Mononuclear cell (primary cell): ENCODE data around the gene GRIA4. TPM values are rescaled to one million over a fixed set of nuclear protein-coding genes. Genes with fewer than 3 reads are reported as not detected.
"Not testable (repeated sequence)": the region's sequence is repeated elsewhere in the genome, so short reads cannot be mapped to it uniquely, and the experiment has no call there.

ENCODE experiments used
- H3K27me3 ChIP-seq: 2 replicates; pipeline ENCODE4 v1.6.0; 2011; ENCODE audit warnings: low read length, control low read depth; ENCODE audit not compliant: insufficient read depth
- H3K4me1 ChIP-seq: 2 replicates; pipeline ENCODE4 v1.5.1; 2011; ENCODE audit warnings: mild to moderate bottlenecking, low read length, control low read depth; ENCODE audit not compliant: insufficient read depth
- H3K4me3 ChIP-seq: 2 replicates; pipeline ENCODE4 v1.5.1; 2011; ENCODE audit warnings: mild to moderate bottlenecking, low read length, moderate library complexity
- H3K9me3 ChIP-seq: 2 replicates; pipeline ENCODE4 v1.5.1; 2011; ENCODE audit warnings: low read depth, mild to moderate bottlenecking, control low read depth, low read length
- total RNA-seq: library from RNA; depleted of rRNA; stranded (reverse); fragments of >200 nt; gene quantifications from one replicate; pipeline ENCODE4 v1.2.3, GENCODE V29; 2012

GRIA4 gene
- total RNA-seq, 1 donor = not detected

- H3K4me1 ChIP-seq = no peaks in the 10 kb centered on the region
- H3K9me3 ChIP-seq = no peaks in the 10 kb centered on the region
- no peak overlapping the region for H3K4me3 ChIP-seq
- H3K27me3 ChIP-seq = no peaks in the 10 kb centered on the region
Observed at GRCh38 chr11:105862736-105863367, 253.0 kb downstream of the GRIA4 start.

GRCh38 chr11:105863523-105863922 lies 253.7 kb downstream of the GRIA4 start:
- Histone ChIP-seq H3K9me3 (no peaks in the 10 kb centered on the region), H3K27me3 (no peaks in the 10 kb centered on the region), H3K4me3 (no peak overlapping the region), H3K4me1 (no peaks in the 10 kb centered on the region)

GRCh38 chr11:105867742-105868141 lies 257.9 kb downstream of the GRIA4 start:
- Histone ChIP-seq H3K9me3 (no peaks in the 10 kb centered on the region), H3K4me1 (no peaks in the 10 kb centered on the region), H3K27me3 (no peaks in the 10 kb centered on the region), H3K4me3 (no peak overlapping the region)

- H3K9me3 ChIP-seq = no peaks in the 10 kb centered on the region
- no peaks in the 10 kb centered on the region for H3K4me1 ChIP-seq
- H3K27me3 ChIP-seq = no peaks in the 10 kb centered on the region
- no peak overlapping the region for H3K4me3 ChIP-seq
Observed at GRCh38 chr11:105868762-105869285, 259.0 kb downstream of the GRIA4 start.

GRCh38 chr11:105870516-105871113 lies 260.7 kb downstream of the GRIA4 start:
- Histone ChIP-seq H3K9me3 (no peaks in the 10 kb centered on the region), H3K27me3 (no peaks in the 10 kb centered on the region), H3K4me1 (no peaks in the 10 kb centered on the region)

DNA sequence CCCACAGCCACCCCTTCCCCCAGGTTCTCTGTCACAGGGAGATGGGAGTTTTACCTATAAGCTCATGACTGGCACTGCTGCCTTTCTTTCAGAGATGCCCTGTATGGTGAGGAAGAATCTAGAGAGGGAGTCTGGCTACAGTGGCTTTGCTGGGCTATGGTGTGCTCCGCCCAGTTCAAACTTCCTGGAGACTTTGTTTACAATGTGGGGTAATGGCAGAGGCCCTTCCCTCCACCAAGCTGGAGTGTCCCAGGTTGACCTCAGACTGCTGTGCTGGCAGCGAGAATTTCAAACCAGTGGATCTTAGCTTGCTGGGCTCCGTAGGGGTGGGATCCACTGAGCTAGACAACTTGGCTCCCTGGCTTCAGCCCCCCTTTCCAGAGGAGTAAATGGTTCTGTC lies 268.6 kb downstream of the GRIA4 start:
- H3K9me3 ChIP-seq = no peaks in the 10 kb centered on the region
- H3K4me1 ChIP-seq = no peaks in the 10 kb centered on the region
- H3K4me3 ChIP-seq = no peak overlapping the region
- H3K27me3 ChIP-seq = no peaks in the 10 kb centered on the region

More at GRCh38 chr11:105870516-105871113, 260.7 kb downstream of the GRIA4 start:
- no peak overlapping the region for H3K4me3 ChIP-seq

DNA sequence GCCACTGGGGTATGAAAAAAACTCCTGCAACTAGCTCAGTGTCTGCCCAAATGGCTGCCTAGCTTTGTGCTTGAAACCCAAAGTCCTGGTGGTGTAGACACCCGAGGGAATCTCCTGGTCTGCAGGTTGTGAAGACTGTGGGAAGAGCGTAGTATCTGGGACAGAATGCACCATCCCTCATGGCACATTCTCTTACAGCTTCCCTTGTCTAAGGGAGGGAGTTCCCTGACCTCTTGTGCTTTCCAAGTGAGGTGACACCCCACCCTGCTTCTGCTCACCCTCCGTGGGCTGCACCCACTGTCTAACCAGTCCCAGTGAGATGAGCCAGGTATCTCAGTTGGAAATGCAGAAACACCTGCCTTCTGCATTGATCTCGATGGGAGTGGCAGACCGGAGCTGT lies 269.1 kb downstream of the GRIA4 start:
- not testable (repeated sequence) for H3K9me3 ChIP-seq, H3K4me1 ChIP-seq, H3K27me3 ChIP-seq, H3K4me3 ChIP-seq

- H3K4me1 ChIP-seq = no peaks in the 10 kb centered on the region
- no peak overlapping the region for H3K4me3 ChIP-seq
- H3K27me3 ChIP-seq = no peaks in the 10 kb centered on the region
- H3K9me3 ChIP-seq = no peaks in the 10 kb centered on the region
Observed at GRCh38 chr11:105881027-105881426, 271.2 kb downstream of the GRIA4 start.

- H3K27me3 ChIP-seq = no peaks in the 10 kb centered on the region
- H3K9me3 ChIP-seq = no peaks in the 10 kb centered on the region
- no peaks in the 10 kb centered on the region for H3K4me1 ChIP-seq
- H3K4me3 ChIP-seq = no peak overlapping the region
Observed at GRCh38 chr11:105884436-105884835, 274.6 kb downstream of the GRIA4 start.

DNA sequence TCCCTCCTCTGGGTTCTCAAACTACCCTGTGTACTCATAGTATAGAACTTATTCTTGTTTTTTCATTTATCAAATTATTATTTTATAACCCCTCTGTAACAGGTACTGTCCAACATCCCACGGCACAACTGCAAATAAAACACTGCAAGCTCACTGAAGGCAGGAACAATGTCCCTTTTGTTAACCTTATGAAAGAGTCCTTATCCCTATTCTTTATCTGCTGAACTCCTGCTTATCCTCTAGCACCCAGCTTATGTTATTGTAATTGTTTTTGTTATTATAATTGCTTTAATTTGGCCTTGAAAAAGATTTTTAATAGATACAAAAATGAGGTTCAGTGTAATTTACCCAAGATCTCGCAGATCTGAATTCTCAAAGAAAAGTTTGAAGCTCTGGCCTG lies 281.8 kb downstream of the GRIA4 start:
- Histone ChIP-seq H3K4me1 (no peaks in the 10 kb centered on the region), H3K27me3 (no peaks in the 10 kb centered on the region), H3K4me3 (no peak overlapping the region), H3K9me3 (no peaks in the 10 kb centered on the region)

GRCh38 chr11:105897161-105897560 lies 287.3 kb downstream of the GRIA4 start:
- H3K9me3 ChIP-seq = no peaks in the 10 kb centered on the region
- H3K4me3 ChIP-seq = no peak overlapping the region
- H3K27me3 ChIP-seq = no peaks in the 10 kb centered on the region
- no peaks in the 10 kb centered on the region for H3K4me1 ChIP-seq

DNA sequence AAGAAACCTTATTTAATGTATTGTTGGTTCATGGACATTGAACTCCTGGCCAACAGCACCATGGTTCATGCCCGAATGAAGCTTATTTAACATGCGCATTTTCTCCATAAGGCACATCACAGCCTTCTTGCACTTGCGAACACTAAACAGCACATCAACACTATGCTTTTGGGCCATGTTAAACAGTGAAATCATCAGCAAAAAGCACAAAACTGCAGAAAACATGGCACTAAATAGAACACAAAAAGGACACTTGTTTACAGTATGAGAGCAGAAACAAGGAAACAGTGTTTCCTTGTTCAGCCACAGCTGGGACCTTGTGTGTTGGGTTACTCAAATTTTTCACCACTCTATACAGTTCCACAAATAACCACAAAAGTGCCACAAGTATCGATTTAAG lies 289.9 kb downstream of the GRIA4 start:
- no peaks in the 10 kb centered on the region for H3K4me1 ChIP-seq
- H3K4me3 ChIP-seq = no peak overlapping the region
- H3K9me3 ChIP-seq = no peaks in the 10 kb centered on the region
- H3K27me3 ChIP-seq = no peaks in the 10 kb centered on the region

- Histone ChIP-seq H3K4me1 (no peaks in the 10 kb centered on the region), H3K9me3 (no peaks in the 10 kb centered on the region), H3K27me3 (no peaks in the 10 kb centered on the region), H3K4me3 (no peak overlapping the region)
Observed at GRCh38 chr11:105900515-105901035, 290.7 kb downstream of the GRIA4 start.

DNA sequence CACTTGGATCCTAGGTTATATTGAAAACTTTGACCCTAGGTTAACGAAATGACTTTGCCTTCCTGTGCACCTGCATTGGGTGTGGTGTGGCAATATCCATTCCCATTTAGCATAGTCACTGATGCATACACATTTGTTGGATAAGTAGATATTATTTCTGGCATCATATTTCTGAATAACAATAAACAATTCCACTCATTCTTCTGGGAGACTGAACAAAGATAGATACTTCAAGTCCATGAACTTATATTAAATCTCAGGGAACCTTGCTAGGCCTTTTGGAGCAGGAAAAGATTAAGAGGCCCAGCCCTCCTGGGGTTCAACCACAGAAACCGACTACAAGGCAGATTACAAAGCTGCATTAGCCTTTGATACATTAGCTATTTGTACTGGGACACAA lies 293.2 kb downstream of the GRIA4 start:
- Histone ChIP-seq H3K4me3 (no peak overlapping the region), H3K4me1 (no peaks in the 10 kb centered on the region), H3K9me3 (no peaks in the 10 kb centered on the region), H3K27me3 (no peaks in the 10 kb centered on the region)

DNA sequence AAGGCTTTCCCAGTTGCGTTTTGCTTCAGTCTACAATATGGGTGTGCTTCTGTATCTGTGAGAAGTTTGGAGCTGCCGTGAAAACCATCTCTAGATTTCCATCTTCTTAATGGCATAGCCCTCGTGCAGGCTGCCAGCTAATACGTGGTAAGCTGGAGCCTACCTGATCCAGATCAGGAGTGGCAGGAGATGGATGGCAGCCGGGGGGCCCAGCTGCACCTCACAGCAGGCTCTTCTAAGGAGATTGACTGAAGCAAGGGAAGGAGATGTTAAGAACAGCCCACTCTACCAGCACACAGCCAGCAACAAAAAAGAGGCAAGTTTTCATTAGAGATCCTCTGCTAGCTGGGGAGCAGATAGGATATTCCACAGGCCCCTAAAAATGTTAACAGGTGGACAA lies 296.6 kb downstream of the GRIA4 start:
- Histone ChIP-seq H3K4me1 (no peaks in the 10 kb centered on the region), H3K9me3 (no peaks in the 10 kb centered on the region), H3K4me3 (no peak overlapping the region), H3K27me3 (no peaks in the 10 kb centered on the region)

GRCh38 chr11:105907319-105907718 lies 297.4 kb downstream of the GRIA4 start:
- Histone ChIP-seq H3K27me3 (no peaks in the 10 kb centered on the region), H3K4me3 (no peak overlapping the region), H3K4me1 (no peaks in the 10 kb centered on the region), H3K9me3 (no peaks in the 10 kb centered on the region)
